ENCODE results near the gene KIF26B. TPM values are rescaled to one million over a fixed set of nuclear protein-coding genes. Genes with fewer than 3 reads are reported as not detected.

The KIF26B gene
- total RNA-seq, 1 donor from 2014 or later = 3.5 TPM

DNA sequence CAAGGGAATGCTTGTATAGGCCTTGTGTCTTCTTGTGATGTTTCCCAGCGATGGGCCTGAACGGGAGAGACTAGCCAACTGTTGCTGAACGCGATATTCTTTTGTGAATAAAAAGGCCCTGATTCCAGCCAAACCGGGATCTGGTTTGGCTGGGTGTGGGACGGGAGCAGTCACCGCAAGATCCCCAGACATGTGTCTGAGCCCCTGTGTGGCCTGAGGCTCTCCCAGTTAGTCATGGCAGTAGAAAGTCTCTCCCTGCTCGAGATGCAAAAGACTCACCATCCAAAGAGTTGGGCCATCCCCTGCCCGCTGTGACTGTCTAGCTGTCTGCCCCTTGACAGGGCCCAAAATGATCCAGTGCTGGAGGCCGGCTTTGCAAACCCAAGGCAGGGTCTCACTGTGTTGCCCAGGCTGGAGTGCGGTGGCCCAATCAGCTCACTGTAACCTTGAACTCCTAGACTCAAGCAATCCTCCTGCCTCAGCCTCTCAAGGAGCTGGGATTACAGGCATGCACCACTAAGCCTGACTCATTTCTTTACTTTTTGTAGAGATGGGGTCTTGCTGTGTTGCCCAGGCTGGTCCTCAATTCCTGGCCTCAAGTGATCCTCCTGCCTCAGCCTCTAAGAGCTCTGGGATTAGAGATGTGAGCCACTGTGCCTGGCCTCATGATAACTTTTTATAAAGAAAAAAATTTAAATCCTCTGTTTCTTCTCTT, 56.4 kb downstream of the KIF26B start:
- H3K4me1 ChIP-seq = no peaks in the 10 kb centered on the region
- intact Hi-C loops (cut with micrococcal nuclease) = no loop called here
- H3K4me3 ChIP-seq = no peak overlapping the region
- peaks cover 20% of the 10 kb centered on the region for H3K9me3 ChIP-seq (replicated peaks)
- TF ChIP-seq, protein P1, sequence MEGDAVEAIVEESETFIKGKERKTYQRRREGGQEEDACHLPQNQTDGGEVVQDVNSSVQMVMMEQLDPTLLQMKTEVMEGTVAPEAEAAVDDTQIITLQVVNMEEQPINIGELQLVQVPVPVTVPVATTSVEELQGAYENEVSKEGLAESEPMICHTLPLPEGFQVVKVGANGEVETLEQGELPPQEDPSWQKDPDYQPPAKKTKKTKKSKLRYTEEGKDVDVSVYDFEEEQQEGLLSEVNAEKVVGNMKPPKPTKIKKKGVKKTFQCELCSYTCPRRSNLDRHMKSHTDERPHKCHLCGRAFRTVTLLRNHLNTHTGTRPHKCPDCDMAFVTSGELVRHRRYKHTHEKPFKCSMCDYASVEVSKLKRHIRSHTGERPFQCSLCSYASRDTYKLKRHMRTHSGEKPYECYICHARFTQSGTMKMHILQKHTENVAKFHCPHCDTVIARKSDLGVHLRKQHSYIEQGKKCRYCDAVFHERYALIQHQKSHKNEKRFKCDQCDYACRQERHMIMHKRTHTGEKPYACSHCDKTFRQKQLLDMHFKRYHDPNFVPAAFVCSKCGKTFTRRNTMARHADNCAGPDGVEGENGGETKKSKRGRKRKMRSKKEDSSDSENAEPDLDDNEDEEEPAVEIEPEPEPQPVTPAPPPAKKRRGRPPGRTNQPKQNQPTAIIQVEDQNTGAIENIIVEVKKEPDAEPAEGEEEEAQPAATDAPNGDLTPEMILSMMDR (IDR thresholded peaks at IDR 0.05; ENCODE audit: borderline replicate concordance) = no peak
- no peak overlapping the region for H3K27ac ChIP-seq (replicated peaks)
- H3K36me3 ChIP-seq = no peaks in the 10 kb centered on the region
- no peak for DNase-seq
- H3K27me3 ChIP-seq (ENCODE audit: low read depth) = no peaks in the 10 kb centered on the region

GRCh38 chr1:245211761-245212160, 57.0 kb downstream of the KIF26B start:
- Histone ChIP-seq H3K27me3 (ENCODE audit: low read depth) (no peaks in the 10 kb centered on the region), H3K9me3 (replicated peaks) (peaks cover 14% of the 10 kb centered on the region), H3K36me3 (no peaks in the 10 kb centered on the region), H3K4me3 (no peak overlapping the region), H3K27ac (replicated peaks) (no peak overlapping the region), H3K4me1 (no peaks in the 10 kb centered on the region)
- TF ChIP-seq, protein P1 (IDR thresholded peaks at IDR 0.05; ENCODE audit: borderline replicate concordance) = no peak
- intact Hi-C loops (cut with micrococcal nuclease) = no loop called here
- no peak for DNase-seq

- H3K4me3 ChIP-seq = no peak overlapping the region
- DNase-seq = no peak
- TF ChIP-seq, protein P1 (IDR thresholded peaks at IDR 0.05; ENCODE audit: borderline replicate concordance) = no peak
- peaks cover 9% of the 10 kb centered on the region for H3K9me3 ChIP-seq (replicated peaks)
- intact Hi-C loops (cut with micrococcal nuclease) = no loop called here
- H3K27me3 ChIP-seq (ENCODE audit: low read depth) = no peaks in the 10 kb centered on the region
- H3K36me3 ChIP-seq = no peaks in the 10 kb centered on the region
- no peak overlapping the region for H3K27ac ChIP-seq (replicated peaks)
- H3K4me1 ChIP-seq = no peaks in the 10 kb centered on the region
Observed at GRCh38 chr1:245212221-245212710, 57.5 kb downstream of the KIF26B start.

- intact Hi-C loops (cut with micrococcal nuclease) = no loop called here
- H3K4me1 ChIP-seq = no peaks in the 10 kb centered on the region
- peaks cover 4% of the 10 kb centered on the region for H3K27me3 ChIP-seq (ENCODE audit: low read depth)
- H3K27ac ChIP-seq (replicated peaks) = no peak overlapping the region
- TF ChIP-seq, protein P1 (IDR thresholded peaks at IDR 0.05; ENCODE audit: borderline replicate concordance) = no peak
- no peak for DNase-seq
- no peak overlapping the region for H3K4me3 ChIP-seq
- H3K36me3 ChIP-seq = no peaks in the 10 kb centered on the region
- H3K9me3 ChIP-seq (replicated peaks) = no peaks in the 10 kb centered on the region
Observed at GRCh38 chr1:245213066-245213831, 58.5 kb downstream of the KIF26B start.

- TF ChIP-seq, protein P1 (IDR thresholded peaks at IDR 0.05; ENCODE audit: borderline replicate concordance) = no peak
- intact Hi-C loops (cut with micrococcal nuclease) = no loop called here
- H3K4me1 ChIP-seq = no peaks in the 10 kb centered on the region
- DNase-seq = no peak
- H3K27me3 ChIP-seq (ENCODE audit: low read depth) = peaks cover 22% of the 10 kb centered on the region
- H3K36me3 ChIP-seq = no peaks in the 10 kb centered on the region
- H3K27ac ChIP-seq (replicated peaks) = no peak overlapping the region
- no peak overlapping the region for H3K4me3 ChIP-seq
- no peaks in the 10 kb centered on the region for H3K9me3 ChIP-seq (replicated peaks)
Observed at GRCh38 chr1:245215071-245215470, 60.3 kb downstream of the KIF26B start.
